ENCODE data around the gene ODAD3.

DNA sequence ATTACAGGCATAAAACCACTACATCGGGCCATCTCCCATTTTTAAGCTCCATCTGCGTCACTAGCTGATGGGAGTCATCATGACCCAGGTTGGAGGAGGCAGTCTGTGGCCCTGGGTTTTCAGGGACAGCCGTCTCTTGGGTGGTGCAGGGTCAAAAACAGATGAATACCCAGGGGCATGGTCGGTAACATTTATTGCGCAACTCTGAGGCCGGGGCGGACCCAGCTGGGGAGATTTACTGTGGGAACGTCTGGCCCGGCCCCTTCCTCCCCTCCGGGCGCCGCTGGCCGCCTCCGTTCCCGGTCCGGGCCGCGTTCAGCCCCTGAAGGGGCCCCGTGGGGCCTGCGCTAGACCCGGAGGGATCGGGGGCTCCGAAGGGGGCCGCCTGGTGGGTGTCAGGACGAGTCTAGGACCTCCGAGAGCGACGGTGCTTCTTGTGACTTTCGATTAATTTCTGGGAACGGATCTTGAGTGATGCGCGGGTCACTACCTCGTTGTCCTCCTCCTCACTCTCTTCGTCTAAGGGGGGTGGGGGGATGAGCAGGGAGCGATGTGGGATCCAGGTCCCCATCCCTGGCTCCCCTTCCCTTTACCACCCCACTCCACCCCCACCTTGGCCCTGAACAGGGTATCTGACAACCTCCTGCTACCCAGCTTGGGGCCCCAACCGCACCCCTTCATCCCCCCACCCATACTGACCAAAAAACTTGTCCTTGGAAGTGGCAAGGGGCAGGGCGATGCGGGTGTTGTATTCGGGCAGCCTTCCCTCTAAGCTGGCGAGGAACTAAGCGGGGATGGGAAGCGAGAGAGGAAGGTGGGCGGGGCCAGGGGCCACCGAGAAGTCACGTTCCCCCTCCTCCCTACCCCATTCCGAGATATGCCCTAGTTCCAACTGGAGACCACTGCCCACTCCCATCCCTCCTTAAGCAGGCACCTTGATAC lies 14.2 kb downstream of the ODAD3 start:
- TF ChIP-seq, protein P1, sequence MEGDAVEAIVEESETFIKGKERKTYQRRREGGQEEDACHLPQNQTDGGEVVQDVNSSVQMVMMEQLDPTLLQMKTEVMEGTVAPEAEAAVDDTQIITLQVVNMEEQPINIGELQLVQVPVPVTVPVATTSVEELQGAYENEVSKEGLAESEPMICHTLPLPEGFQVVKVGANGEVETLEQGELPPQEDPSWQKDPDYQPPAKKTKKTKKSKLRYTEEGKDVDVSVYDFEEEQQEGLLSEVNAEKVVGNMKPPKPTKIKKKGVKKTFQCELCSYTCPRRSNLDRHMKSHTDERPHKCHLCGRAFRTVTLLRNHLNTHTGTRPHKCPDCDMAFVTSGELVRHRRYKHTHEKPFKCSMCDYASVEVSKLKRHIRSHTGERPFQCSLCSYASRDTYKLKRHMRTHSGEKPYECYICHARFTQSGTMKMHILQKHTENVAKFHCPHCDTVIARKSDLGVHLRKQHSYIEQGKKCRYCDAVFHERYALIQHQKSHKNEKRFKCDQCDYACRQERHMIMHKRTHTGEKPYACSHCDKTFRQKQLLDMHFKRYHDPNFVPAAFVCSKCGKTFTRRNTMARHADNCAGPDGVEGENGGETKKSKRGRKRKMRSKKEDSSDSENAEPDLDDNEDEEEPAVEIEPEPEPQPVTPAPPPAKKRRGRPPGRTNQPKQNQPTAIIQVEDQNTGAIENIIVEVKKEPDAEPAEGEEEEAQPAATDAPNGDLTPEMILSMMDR (IDR thresholded peaks at IDR 0.05; ENCODE audit: low read depth, low read length): no peak
- no peak for TF ChIP-seq EZH2phosphoT487 (IDR thresholded peaks at IDR 0.05; ENCODE audit: low read depth)

Measured in OCI-LY3 (cell line).